ENCODE measurements around the gene CYP1B1. TPM values are rescaled to one million over a fixed set of nuclear protein-coding genes. Genes with fewer than 3 reads are reported as not detected.

CYP1B1 gene
- polyA plus RNA-seq, 1 donor from 2014 or later, result not detected

- no peak overlapping the region for H3K4me3 ChIP-seq (ENCODE audit: low read length)
- H2AFZ ChIP-seq (ENCODE audit: low read depth, low read length), result no peak overlapping the region
- H4K20me1 ChIP-seq (ENCODE audit: insufficient read depth), result no peaks in the 10 kb centered on the region
- H3K27me3 ChIP-seq (ENCODE audit: insufficient read depth, low read depth, low read length), result no peaks in the 10 kb centered on the region
- H3K9me3 ChIP-seq (ENCODE audit: low read length), result no peaks in the 10 kb centered on the region
- H3K9me2 ChIP-seq (ENCODE audit: insufficient read depth, low read length), result no peaks in the 10 kb centered on the region
- no peaks in the 10 kb centered on the region for H3K79me2 ChIP-seq (replicated peaks; ENCODE audit: insufficient read depth, low read length)
- H3F3A ChIP-seq (ENCODE audit: insufficient read depth, low read length, poor library complexity, severe bottlenecking), result no peaks in the 10 kb centered on the region
- H3K27ac ChIP-seq (ENCODE audit: low read length), result no peak overlapping the region
- no peaks in the 10 kb centered on the region for H3K36me3 ChIP-seq (ENCODE audit: insufficient read depth, low read length)
- H3K4me2 ChIP-seq (ENCODE audit: low read length), result no peak overlapping the region
- H3K9ac ChIP-seq (ENCODE audit: low read length), result no peak overlapping the region
- TF ChIP-seq EZH2 (IDR thresholded peaks at IDR 0.05; ENCODE audit: borderline replicate concordance, insufficient read depth, low read length, poor library complexity, severe bottlenecking) (no peak), REST (IDR thresholded peaks at IDR 0.05; ENCODE audit: borderline replicate concordance) (no peak), MXI1 (conservative IDR thresholded peaks at IDR 0.05; ENCODE audit: poor library complexity, severe bottlenecking) (no peak), RAD21 (conservative IDR thresholded peaks at IDR 0.05) (no peak), SMC3 (conservative IDR thresholded peaks at IDR 0.05; ENCODE audit: poor library complexity) (no peak), TAF1 (IDR thresholded peaks at IDR 0.05; ENCODE audit: low read depth) (no peak), CTCF (IDR thresholded peaks at IDR 0.05; ENCODE audit: poor library complexity, severe bottlenecking) (no peak), EP300 (conservative IDR thresholded peaks at IDR 0.05; ENCODE audit: poor library complexity, severe bottlenecking) (no peak), POLR2AphosphoS5 (IDR thresholded peaks at IDR 0.05) (no peak)
These were observed 31.9 kb upstream of the CYP1B1 start for GRCh38 chr2:38107738-38108410.

GRCh38 chr2:38106405-38107094 is 30.6 kb upstream of the CYP1B1 start:
- no peaks in the 10 kb centered on the region for H3F3A ChIP-seq (ENCODE audit: insufficient read depth, low read length, poor library complexity, severe bottlenecking)
- TF ChIP-seq MXI1 (conservative IDR thresholded peaks at IDR 0.05; ENCODE audit: poor library complexity, severe bottlenecking) (no peak), SMC3 (conservative IDR thresholded peaks at IDR 0.05; ENCODE audit: poor library complexity) (no peak), EP300 (conservative IDR thresholded peaks at IDR 0.05; ENCODE audit: poor library complexity, severe bottlenecking) (no peak), POLR2AphosphoS5 (IDR thresholded peaks at IDR 0.05) (no peak), REST (IDR thresholded peaks at IDR 0.05; ENCODE audit: borderline replicate concordance) (no peak), TAF1 (IDR thresholded peaks at IDR 0.05; ENCODE audit: low read depth) (no peak), CTCF (IDR thresholded peaks at IDR 0.05; ENCODE audit: poor library complexity, severe bottlenecking) (no peak), RAD21 (conservative IDR thresholded peaks at IDR 0.05) (no peak), EZH2 (IDR thresholded peaks at IDR 0.05; ENCODE audit: borderline replicate concordance, insufficient read depth, low read length, poor library complexity, severe bottlenecking) (no peak)
- H3K27me3 ChIP-seq (ENCODE audit: insufficient read depth, low read depth, low read length), result no peaks in the 10 kb centered on the region
- no peaks in the 10 kb centered on the region for H3K9me3 ChIP-seq (ENCODE audit: low read length)
- H3K9ac ChIP-seq (ENCODE audit: low read length), result no peak overlapping the region
- no peak overlapping the region for H2AFZ ChIP-seq (ENCODE audit: low read depth, low read length)
- no peak overlapping the region for H3K4me3 ChIP-seq (ENCODE audit: low read length)
- no peak overlapping the region for H3K27ac ChIP-seq (ENCODE audit: low read length)
- H3K36me3 ChIP-seq (ENCODE audit: insufficient read depth, low read length), result no peaks in the 10 kb centered on the region
- no peaks in the 10 kb centered on the region for H3K9me2 ChIP-seq (ENCODE audit: insufficient read depth, low read length)
- H3K79me2 ChIP-seq (replicated peaks; ENCODE audit: insufficient read depth, low read length), result no peaks in the 10 kb centered on the region
- H3K4me2 ChIP-seq (ENCODE audit: low read length), result no peak overlapping the region
- no peaks in the 10 kb centered on the region for H4K20me1 ChIP-seq (ENCODE audit: insufficient read depth)

Measured in neural cell (in vitro differentiated cells).